Anterior cingulate cortex (tissue), 58 donors: ENCODE results near the gene XDH.
A peak's percentile ranks its signal among the peaks of the same experiment; 100 is the strongest.

Experiments used
- DNase-seq, 58 donors: peaks; one replicate each; lab custom pipeline; 2025; lab: John Stamatoyannopoulos, UW

XDH gene

GRCh38 chr2:31333046-31333445 is 81.5 kb downstream of the XDH start:
- DNase-seq: no peak

- no peak for DNase-seq
Measured at GRCh38 chr2:31332521-31332920, 82.0 kb downstream of the XDH start.

GRCh38 chr2:31331156-31331555 is 83.4 kb downstream of the XDH start:
- no peak for DNase-seq

GRCh38 chr2:31329081-31329625 is 85.4 kb downstream of the XDH start:
- no peak for DNase-seq

- DNase-seq: no peak
Measured at GRCh38 chr2:31328026-31328425, 86.5 kb downstream of the XDH start.

GRCh38 chr2:31327505-31327904 is 87.0 kb downstream of the XDH start:
- no peak for DNase-seq

- no peak for DNase-seq
Measured at GRCh38 chr2:31324016-31324633, 90.4 kb downstream of the XDH start.

- DNase-seq: no peak
Measured at GRCh38 chr2:31322371-31322770, 92.2 kb downstream of the XDH start.

- no peak for DNase-seq
Measured at GRCh38 chr2:31319406-31320175, 95.0 kb downstream of the XDH start.

- DNase-seq: no peak
Measured at GRCh38 chr2:31318361-31319336, 95.9 kb downstream of the XDH start.

- no peak for DNase-seq
Measured at GRCh38 chr2:31317396-31317795, 97.1 kb downstream of the XDH start.

- DNase-seq: no peak
Measured at GRCh38 chr2:31314761-31315160, 99.8 kb downstream of the XDH start.

- no peak for DNase-seq
Measured at GRCh38 chr2:31312898-31313297, 101.6 kb downstream of the XDH start.

- DNase-seq: no peak
Measured at GRCh38 chr2:31304816-31305215, 109.7 kb downstream of the XDH start.

- peak in 8 of 58 donors; percentile 5 to 40 (median 13) for DNase-seq
Measured at GRCh38 chr2:31302940-31303563, 111.5 kb downstream of the XDH start.

GRCh38 chr2:31300309-31300708 is 114.2 kb downstream of the XDH start:
- no peak for DNase-seq

GRCh38 chr2:31299547-31299946 is 115.0 kb downstream of the XDH start:
- DNase-seq: no peak

- peak in 16 of 58 donors; percentile 2 to 57 (median 10) for DNase-seq
Measured at GRCh38 chr2:31297751-31298150, 116.8 kb downstream of the XDH start.

- DNase-seq: peak in 1 of 58 donors; percentile 19
Measured at GRCh38 chr2:31296641-31297287, 117.8 kb downstream of the XDH start.

GRCh38 chr2:31294196-31294595 is 120.3 kb downstream of the XDH start:
- DNase-seq: no peak
